ENCODE results near the gene ATAD3B.

Gene ATAD3B

GRCh38 chr1:1536938-1537546, 65.5 kb downstream of the ATAD3B start:
- no peak for DNase-seq

- no peak for DNase-seq
Observed at GRCh38 chr1:1537626-1538250, 66.2 kb downstream of the ATAD3B start.

- no peak for DNase-seq
Observed at GRCh38 chr1:1538334-1538733, 66.8 kb downstream of the ATAD3B start.

- no peak for DNase-seq
Observed at GRCh38 chr1:1538989-1539309, 67.4 kb downstream of the ATAD3B start.

- no peak for DNase-seq
Observed at GRCh38 chr1:1539310-1540089, 67.9 kb downstream of the ATAD3B start.

- DNase-seq = peak; percentile 0
Observed at GRCh38 chr1:1540090-1540817, 68.7 kb downstream of the ATAD3B start, which contains the start of gene TMEM240. TSS of gene TMEM240 (minus strand) at chr1:1540624. CDS start at chr1:1540346, 278 bp downstream.

GRCh38 chr1:1540818-1541628, 69.5 kb downstream of the ATAD3B start:
- DNase-seq = no peak

GRCh38 chr1:1541956-1542765, 70.6 kb downstream of the ATAD3B start:
- no peak for DNase-seq

GRCh38 chr1:1542766-1543705, 71.5 kb downstream of the ATAD3B start:
- DNase-seq = no peak

- no peak for DNase-seq
Observed at GRCh38 chr1:1543706-1544099, 72.1 kb downstream of the ATAD3B start.

- DNase-seq = no peak
Observed at GRCh38 chr1:1544544-1544943, 73.0 kb downstream of the ATAD3B start.

Measured in NCI-H1092 treated with DMSO at 0.1 percent for 48 hours (cell line).